Measurements from ENCODE around the gene SBSN. TPM values are rescaled to one million over a fixed set of nuclear protein-coding genes. Genes with fewer than 3 reads are reported as not detected.

Gene SBSN
- total RNA-seq, 1 experiment from 2014 or later: 0.15 TPM

GRCh38 chr19:35549174-35549788 is 21.2 kb upstream of the SBSN start:
- no peak overlapping the region for H3K14ac ChIP-seq (ENCODE audit: insufficient read depth, low read length)
- H4K8ac ChIP-seq (replicated peaks; ENCODE audit: insufficient read length, low read depth, low read length): no peak overlapping the region
- no peak overlapping the region for H4K91ac ChIP-seq (ENCODE audit: insufficient read length, low read depth, low read length)
- no peak overlapping the region for H3K4me2 ChIP-seq (ENCODE audit: insufficient read depth, insufficient read length, low read length)
- H3K18ac ChIP-seq (ENCODE audit: insufficient read length, low read depth, low read length): no peak overlapping the region
- H2BK20ac ChIP-seq (ENCODE audit: low read depth, low read length, poor library complexity, severe bottlenecking): no peak overlapping the region
- no peak overlapping the region for H3K56ac ChIP-seq (ENCODE audit: insufficient read length, low read depth, low read length)
- H2BK5ac ChIP-seq (ENCODE audit: insufficient read length, low read length): no peak overlapping the region
- no peak overlapping the region for H2AFZ ChIP-seq (ENCODE audit: low read length)
- no peaks in the 10 kb centered on the region for H3K27me3 ChIP-seq (ENCODE audit: insufficient read depth, low read length)
- Mint-ChIP-seq H3K36me3 (ENCODE audit: insufficient read depth in 1 of 3, low read depth in 3 of 3) (peaks cover 7 to 43% (median 21%) of the 10 kb centered on the region in 3 experiments; a peak in 6 of 7 replicates), H3K4me3 (peak overlapping the region in 1 of 2 experiments; percentile 16; a peak in 4 of 5 replicates), H3K27ac (peak overlapping the region; percentile 50 to 81 (median 79); a peak in 3 of 7 replicates), H3K9me3 (no peaks in the 10 kb centered on the region), H3K4me1 (peaks cover 20 to 26% of the 10 kb centered on the region in 2 experiments), H3K27me3 (ENCODE audit: low read depth) (peaks cover 8% of the 10 kb centered on the region)
- no peaks in the 10 kb centered on the region for H4K20me1 ChIP-seq (ENCODE audit: control insufficient read depth, insufficient read depth, insufficient read length)
- H3K9ac ChIP-seq (ENCODE audit: extremely low read depth, insufficient read length, low read length): no peak overlapping the region
- H3K79me1 ChIP-seq (ENCODE audit: insufficient read depth, low read depth, low read length, poor library complexity, severe bottlenecking): no peaks in the 10 kb centered on the region
- no peak overlapping the region for H3K23ac ChIP-seq (ENCODE audit: insufficient read length, low read depth, low read length)
- H3K23me2 ChIP-seq (ENCODE audit: insufficient read length, low read depth, low read length, poor library complexity, severe bottlenecking): peaks cover 13% of the 10 kb centered on the region
- H2BK12ac ChIP-seq (ENCODE audit: insufficient read length, low read depth, low read length): no peak overlapping the region
- H2AK5ac ChIP-seq (ENCODE audit: insufficient read length, low read length): no peak overlapping the region
- no peak overlapping the region for H3T11ph ChIP-seq (ENCODE audit: low read length)
- H2BK15ac ChIP-seq (ENCODE audit: low read depth, low read length): no peak overlapping the region
- no peaks in the 10 kb centered on the region for H3K9me3 ChIP-seq (ENCODE audit: control insufficient read depth, low read depth, low read length)
- peaks cover 3% of the 10 kb centered on the region; the same call in 1 of the 2 replicates for H3K79me2 ChIP-seq (ENCODE audit: insufficient read depth, low read length)
- H3K27ac ChIP-seq (ENCODE audit: insufficient read length, low read depth, low read length): no peak overlapping the region
- peak; percentile 79 for DNase-seq
- H3K4me1 ChIP-seq (ENCODE audit: insufficient read depth, low read length): peaks cover 4% of the 10 kb centered on the region; the same call in 1 of the 2 replicates
- peak; percentile 85 for TF ChIP-seq CTCF (conservative IDR thresholded peaks at IDR 0.05)
- H4K5ac ChIP-seq (ENCODE audit: insufficient read length, low read depth, low read length): no peak overlapping the region
- no peak overlapping the region for H2BK120ac ChIP-seq (ENCODE audit: low read depth, low read length, poor library complexity, severe bottlenecking)
- no CpG with 5 or more reads among the region's 6 CpGs for WGBS (ENCODE audit: extremely low coverage, insufficient read length, low lambda C conversion rate)
- no peak overlapping the region for H3K4ac ChIP-seq (ENCODE audit: low read depth, low read length)
